GM18511 (cell line): ENCODE measurements around the gene EPS8L1.

Experiments used
- ATAC-seq: cut with Tn5 transposase; IDR thresholded peaks from one replicate; pipeline ENCODE4 v1.9.1; 2021; ENCODE audit warnings: mild to moderate bottlenecking, moderate library complexity; ENCODE audit not compliant: unreplicated experiment

EPS8L1 gene

DNA sequence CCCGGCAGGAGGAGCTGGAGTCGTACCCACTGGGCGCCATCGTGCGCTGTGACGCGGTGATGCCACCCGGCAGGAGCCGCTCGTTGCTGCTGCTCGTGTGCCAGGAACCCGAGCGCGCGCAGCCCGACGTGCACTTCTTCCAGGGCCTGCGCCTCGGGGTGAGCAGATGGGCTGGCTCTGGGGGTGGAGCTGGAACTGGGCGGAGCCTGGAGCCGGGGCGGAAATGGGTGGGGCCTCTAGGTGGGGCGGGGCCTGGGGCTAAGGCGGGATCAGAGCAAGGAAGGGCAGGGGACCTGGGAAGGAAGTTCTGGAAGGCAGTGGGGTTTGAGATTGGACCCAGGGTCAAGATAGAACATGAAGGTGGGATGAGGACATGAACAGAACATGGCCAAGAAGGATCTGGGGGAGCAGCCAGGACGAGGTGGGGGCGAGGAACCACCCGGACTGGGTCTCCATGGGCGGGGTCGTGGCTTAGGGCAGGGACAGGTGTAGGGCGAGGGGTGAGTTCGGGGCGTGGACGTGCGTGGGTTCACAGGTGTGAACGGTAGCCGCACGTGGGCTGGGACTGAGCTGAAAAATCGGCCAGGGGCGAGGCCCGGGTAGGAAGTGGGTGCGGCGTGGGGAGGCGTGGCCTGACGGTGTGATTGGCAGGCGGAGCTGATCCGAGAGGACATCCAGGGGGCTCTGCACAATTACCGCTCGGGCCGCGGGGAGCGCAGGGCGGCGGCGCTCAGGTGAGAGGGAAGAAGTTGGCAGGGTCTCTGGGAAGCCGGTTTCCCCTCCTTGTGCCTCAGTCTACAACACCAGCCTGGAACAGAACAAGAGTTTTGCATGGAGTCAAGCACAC is 4.7 kb downstream of the EPS8L1 start:
- peak; percentile 43 for ATAC-seq

DNA sequence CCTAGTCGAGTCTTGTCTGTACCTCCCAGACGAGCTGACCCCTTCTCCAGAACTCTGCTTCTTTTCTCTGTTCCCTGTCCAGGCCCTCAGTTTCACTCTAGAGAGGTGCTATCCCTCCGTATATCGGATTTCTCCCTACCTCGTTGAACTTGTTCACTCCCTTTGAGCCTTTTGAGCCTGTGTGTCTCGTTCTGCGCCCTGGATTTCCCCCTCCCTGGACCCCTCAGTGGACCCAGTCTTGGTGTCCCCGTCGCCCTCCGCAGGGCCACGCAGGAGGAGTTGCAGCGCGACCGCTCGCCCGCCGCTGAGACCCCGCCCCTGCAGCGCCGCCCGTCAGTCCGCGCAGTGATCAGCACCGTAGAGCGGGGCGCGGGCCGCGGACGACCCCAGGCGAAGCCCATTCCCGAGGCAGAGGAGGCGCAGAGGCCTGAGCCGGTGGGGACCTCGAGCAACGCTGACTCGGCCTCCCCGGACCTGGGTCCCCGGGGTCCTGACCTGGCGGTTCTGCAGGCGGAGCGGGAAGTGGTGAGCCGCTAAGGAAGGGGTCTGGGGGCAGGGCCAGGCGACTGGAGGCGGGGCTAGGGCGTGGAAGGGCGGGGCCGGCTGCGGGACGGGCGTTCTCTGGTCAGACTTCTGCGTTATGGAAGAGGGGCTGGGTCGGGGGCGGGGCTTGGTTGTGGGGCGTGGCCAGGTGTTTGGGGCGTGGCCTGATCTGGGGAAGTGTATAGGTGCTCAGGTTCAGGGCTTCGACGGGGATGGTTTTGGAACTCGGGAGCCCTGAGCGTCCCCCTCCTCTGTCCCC is 5.5 kb downstream of the EPS8L1 start:
- peak; percentile 79 for ATAC-seq

DNA sequence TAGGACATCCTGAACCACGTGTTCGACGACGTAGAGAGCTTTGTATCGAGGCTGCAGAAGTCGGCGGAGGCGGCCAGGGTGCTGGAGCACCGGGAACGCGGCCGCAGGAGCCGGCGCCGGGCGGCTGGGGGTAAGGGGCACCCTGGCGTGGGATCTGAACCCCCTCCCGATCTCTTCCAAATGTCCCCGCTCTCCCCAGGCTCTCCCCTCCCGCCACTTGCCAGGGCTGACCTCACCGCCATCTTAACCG is 6.0 kb downstream of the EPS8L1 start:
- ATAC-seq, result no peak

DNA sequence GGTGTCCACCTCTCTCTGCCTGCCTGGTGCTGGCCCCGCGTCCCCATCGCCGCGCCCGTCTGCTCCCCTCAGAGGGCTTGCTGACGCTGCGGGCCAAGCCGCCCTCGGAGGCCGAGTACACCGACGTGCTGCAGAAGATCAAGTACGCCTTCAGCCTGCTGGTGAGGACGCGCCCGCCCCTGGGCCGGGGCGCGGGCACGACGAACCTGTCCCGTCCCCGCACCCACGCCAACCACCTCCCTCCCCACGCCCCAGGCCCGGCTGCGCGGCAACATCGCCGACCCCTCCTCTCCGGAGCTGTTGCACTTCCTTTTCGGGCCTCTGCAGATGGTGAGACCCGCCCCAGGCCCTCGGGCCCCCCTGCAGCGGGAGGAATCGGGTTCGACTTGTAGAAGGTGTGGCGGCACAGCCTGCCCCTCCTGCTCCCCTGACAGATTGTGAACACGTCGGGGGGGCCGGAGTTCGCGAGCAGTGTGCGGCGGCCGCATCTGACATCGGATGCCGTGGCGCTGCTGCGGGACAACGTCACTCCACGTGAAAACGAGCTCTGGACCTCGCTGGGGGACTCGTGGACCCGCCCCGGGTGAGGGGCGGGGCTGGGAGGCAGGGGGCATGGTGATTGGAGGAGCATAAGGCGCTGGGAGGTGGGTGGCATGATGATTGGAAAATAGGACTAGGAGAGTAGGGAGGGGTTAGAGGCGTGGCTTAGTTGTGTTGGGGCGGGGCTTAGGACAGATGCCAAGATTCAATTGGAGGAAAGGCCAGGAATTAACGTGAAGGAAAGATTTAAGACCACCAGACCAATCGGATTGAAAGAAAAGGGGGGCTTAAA is 6.6 kb downstream of the EPS8L1 start:
- ATAC-seq, result no peak

DNA sequence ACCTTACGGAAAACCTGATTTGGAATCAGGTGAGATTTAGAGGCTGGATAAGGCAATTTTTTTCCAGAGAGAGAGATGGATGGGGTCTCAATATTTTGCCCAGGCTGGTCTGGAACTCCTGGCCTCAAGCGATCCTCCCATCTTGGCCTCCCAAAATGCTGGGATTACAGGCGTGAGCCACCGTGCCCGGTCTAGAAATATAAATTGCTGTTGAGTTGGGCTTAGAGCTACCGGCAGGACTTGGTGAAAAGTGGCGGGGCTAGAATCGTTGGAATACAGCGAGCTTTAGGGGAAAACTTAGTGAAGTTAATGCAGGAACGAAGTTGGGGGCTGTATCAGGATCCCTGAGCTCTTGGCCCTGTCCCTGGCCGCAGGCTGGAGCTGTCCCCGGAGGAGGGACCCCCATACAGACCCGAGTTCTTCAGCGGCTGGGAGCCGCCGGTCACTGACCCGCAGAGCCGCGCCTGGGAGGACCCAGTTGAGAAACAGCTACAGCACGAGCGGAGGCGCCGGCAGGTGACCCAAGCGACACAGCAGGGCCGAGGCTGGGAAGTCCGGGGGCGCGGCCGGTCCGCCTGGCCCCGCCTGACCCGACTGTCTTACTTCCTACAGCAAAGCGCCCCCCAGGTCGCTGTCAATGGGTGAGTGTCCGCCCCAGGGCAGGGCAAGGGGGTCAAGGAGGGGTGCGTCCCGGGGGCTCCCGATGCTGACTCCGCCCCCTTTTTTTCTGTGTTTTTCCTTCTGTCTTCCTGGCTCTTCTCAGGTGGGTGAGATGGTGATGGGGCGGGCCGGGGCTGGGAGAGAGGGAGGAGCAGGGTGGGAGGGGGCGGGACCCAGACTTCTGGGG is 7.6 kb downstream of the EPS8L1 start:
- no peak for ATAC-seq

DNA sequence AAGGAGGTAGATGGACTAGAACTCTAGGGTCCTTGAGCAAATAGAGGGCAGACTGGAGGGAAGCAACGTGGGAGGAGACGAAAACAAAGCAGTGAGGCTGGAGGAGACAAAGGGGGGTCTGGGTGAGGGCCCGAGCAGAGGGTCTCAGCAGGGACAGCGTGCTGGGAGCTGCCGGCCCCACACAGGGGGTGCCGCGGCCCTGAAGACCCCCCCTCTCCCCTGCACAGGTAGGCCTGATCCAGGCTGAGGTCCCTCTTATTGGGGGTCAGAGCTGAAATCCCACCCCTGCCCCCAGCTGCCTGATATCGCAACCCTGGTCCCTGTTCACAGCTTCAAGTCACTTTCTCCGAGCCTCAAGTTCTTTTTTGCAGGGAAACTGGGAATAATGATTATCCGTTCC is 8.7 kb downstream of the EPS8L1 start:
- ATAC-seq, result no peak

DNA sequence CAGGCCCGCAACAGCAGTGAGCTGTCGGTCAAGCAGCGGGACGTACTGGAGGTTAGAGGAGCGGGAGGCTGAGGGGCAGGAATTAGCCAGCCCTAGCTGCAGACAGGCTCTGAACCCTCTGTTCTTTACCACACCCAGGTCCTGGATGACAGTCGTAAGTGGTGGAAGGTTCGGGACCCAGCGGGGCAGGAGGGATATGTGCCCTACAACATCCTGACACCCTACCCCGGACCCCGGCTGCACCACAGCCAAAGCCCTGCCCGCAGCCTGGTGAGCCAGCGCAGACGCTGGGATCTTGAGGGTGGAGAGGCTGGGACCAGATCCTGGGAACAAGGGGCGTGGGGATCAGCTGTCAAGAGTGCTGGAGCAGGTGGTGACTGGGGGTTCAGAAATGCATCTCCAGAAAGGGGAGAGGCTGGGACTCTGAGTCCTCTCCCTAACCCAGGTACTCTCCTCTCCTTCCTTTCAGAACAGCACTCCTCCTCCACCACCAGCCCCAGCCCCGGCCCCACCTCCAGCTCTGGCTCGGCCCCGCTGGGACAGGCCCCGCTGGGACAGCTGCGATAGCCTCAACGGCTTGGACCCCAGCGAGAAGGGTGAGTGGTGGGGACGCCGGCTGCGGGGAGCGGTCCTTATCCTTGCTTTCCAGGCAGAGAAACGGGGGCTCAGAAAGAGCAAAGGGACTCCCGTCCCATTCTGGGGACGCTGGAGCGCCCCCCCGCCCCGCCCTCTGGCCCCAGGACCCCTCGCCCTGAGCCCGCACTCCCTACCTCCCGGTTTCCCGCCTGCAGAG is 10.4 kb downstream of the EPS8L1 start:
- no peak for ATAC-seq

DNA sequence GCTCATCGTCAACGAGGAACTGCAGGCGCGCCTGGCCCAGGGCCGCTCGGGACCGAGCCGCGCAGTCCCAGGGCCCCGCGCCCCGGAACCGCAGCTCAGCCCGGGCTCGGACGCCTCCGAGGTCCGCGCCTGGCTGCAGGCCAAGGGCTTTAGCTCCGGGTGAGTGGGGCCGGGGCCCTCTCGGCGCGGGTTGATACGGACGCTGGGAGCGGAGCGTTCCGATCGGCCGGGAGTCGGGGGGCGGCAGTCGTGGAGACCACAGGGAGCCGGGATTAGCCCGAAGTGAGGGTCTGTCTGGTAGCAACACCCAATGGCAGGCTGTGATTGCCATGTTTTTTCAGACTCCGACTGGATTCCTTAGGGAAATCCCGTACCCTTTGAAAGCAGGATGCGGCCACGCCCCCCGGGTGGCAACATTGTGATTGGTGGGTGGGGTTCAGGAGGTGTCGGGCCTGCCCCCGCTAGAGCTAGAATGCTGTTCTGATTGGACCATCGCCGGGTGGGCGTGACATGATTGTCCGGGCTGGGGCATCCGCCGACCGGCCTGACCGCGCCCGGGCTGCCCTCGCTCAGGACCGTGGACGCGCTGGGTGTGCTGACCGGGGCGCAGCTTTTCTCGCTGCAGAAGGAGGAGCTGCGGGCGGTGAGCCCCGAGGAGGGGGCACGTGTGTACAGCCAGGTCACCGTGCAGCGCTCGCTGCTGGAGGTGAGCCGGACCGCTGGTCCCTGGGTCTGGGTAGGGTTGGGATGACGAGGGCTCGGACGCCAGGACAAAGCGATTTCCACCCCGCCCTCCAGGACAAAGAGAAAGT is 11.3 kb downstream of the EPS8L1 start:
- no peak for ATAC-seq

DNA sequence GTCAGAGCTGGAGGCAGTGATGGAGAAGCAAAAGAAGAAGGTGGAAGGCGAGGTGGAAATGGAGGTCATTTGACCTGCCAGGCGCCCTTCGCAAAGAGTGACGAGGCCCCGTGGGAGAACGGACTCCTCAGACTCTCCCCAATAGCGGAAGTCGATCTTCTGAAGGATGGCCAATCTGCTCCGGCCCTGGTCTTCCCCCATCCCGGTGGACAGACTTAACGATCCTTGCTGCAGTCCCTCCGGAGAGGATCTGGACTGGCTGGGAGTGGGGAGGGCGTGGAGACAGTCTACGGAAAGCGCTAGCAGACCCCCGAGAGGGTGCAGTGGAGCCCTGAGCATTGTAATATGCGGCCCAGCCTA is 11.9 kb downstream of the EPS8L1 start:
- ATAC-seq, result no peak

DNA sequence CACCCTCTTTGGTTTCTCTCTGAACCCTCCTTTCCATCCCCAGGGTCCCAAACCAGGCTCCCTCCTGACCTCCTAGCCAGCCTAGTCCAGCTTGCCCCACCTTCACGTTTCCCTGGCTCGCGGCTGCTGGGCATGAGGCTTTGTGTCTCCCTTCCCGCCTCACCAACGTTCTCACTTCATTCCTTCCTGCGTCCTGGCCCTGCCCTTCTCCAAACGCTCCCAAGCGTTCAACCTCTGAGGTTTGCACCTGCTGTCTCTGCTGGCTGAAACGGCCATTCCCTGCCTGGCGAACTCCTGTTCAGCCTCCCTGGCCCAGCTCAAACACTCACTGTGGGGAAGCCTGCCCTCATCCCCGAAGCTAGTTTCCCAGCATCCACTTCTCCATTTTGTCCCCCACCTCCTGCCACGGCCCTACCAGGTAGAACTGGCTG is 12.4 kb downstream of the EPS8L1 start:
- no peak for ATAC-seq

DNA sequence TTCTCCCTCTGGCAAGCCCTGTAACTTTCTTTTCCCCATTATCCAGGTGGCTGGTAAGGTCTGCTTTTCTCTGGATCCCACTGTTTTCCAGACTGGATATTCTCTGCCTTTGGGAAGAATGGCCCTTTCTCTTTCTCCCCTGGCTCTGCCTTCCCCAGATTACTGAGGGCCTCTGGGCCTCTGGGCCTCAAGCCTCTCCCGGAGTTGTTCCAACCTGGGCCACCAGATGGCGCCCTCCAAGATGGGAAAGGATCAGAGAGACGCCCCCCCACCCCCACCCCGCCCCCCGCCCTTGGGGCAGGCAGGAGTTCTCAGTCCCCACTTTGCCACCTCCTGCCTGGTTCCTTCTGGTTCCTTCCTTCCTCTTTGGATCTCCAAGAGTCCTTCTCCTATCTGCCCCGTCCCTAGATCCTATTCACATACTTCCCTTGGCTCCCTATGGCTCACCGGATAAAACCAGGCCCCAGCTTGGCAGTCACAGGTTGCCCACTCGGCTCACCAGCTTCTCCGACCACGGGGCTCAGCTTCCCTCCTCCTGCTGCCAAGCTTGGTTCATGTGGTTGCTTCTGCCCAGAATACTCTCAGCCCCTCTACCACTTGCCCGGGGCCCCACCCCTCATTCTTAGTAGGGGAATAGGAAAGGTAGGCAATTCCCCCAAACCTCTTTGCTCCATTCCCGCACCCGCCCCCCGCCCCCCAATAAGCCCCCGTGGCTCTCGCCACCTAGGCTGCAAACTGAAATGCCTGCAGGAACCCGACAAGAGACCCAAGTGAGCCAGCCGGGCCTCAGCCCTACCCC is 13.1 kb downstream of the EPS8L1 start:
- no peak for ATAC-seq

DNA sequence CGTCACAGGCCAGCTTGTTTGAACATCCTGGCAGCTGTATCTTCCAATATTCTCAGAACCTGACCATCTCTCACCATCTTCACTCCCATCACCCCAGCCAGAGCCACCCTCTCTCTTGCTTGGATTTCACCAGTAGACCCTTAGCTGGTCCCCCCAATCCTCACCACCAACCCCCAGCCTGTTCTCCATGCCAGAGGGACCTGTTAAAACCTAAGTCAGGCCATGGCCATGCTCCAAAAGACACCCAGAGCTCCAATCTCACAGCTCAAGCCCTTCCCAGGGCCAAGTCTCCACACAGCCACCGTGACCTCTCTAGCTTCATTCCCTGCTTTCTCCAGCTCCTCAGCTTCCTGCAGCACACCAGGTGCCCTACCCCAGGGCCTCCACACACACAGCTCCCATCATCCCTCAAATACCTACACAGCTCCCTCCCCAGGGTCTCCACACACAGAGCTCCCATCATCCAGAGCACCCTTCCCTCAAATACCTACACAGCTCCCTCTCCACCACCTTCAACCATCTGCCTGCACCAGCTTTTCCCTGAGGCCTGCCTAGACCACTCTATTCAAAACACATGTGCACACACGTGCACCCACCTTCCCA is 13.8 kb downstream of the EPS8L1 start:
- no peak for ATAC-seq

DNA sequence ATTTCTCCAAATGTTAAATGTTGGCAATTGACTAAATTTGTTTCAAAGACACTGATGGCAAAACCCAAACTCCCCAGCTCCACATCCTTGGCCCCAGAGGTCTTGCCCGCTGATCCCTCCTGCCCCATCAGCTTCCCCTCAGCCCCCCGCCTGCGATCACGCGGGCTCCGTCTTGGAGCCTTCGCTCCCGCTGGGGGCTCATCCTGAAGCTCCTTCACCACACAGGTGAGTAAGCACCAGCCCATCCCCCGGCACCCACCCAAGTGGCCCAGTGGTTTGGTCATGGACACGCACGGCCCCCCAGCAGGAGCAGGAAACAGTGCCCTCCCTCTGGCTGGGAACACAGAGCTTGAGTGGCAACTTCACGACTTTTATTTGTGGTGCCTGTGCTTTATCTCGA is 14.9 kb downstream of the EPS8L1 start:
- no peak for ATAC-seq

DNA sequence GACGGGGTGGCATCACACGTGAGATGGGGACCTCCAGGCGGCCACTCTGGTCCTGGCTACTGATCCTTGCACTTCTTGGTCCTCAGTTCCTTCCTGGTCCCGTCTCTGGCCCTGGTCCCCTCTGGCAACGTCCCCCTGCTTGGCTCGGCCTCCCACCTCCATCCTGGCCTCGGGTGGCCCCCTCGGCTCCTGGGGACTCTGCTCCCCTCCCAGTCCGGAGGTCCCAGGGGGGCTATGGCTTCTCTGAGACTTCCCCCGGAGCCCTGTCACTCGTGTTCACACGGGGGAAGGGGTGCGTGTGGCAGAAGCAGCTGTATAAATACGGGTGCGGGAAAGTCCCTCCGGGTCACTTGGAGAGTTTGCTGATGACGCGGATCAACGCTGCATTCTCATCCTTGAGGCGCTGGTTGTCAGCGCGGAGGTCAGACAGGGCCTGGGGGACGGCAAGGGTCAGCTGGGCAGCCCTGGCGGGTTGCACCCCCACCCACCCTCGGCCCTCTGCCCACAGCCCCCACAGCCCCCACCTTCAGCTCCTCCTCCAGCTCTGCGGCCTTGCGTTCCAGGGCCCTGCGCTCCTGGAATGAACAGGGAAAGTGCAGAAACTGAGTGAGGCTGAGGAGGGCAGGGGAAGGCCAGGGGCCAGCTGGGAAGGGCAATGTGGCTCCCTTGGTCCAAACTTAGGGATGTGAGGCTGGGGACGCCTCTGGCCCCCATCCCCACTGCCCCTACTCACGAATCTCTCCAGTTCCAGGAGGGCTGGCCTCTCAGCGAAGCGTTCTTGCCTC is 15.6 kb downstream of the EPS8L1 start:
- no peak for ATAC-seq

DNA sequence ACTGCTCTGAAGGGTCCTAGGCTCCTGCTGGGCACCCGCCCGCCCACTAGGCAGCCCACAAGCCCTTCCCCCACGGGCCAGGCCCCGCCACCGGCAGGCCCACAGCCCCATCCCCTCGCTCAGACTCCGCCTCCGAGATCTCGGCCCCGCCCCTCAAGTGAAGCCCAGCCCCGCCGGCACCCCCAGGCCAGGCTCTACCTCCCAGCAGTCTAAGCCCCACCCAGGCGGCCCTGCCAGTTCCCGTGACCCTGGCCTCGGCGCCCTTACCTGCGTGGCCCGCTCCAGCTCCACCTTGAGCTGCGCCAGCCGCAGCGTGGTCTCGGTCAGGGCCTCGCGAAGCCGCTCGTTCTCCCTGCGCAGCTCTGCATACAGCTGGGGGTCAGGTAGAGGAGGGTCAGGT is 16.3 kb downstream of the EPS8L1 start:
- no peak for ATAC-seq

DNA sequence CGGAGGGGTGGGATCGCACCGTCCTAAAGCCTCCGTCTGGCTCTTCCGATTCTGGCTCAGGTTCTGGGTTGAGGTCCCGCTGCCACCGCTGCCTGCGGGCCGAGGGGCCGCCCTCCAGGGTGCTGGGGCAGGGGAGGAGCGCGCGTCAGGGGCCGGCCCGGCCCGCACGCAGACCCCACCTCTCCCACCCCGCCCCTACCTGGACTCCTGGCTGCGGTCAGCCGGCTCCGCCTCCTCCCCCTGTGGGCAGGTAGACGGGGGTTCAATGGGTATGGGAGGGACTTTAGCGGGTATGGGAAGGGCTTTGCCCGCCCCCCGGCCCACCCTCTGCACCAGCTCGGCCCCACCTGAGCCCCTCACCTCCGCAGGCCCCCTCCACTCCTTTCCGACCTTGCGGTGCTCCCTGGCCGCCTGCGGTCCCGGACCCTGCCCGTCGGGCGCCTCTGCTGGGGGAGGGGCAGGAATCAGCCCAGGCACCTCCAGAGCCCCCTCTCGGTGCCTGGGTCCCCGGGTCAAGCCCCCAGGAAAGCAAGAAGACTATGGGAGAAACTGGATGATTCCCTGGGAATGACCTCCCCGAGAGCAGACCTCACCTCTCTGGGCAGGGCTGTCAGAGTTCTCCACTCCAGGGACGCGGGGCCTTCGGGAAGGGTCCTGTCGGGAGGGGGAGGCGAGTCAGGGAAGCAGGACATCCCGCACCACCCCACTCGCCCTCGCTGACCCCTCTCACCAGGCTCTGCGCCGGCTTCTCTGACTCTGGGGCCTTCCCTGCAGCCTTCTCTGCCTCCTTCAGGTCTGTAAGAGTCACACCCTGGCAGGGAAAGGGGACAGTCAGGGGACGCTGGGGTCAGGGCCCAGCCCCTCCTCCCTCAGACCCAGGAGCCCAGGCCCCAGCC is 17.0 kb downstream of the EPS8L1 start:
- no peak for ATAC-seq
